Brain pericyte (primary cell): ENCODE results near the gene ARSG.
A peak's percentile ranks its signal among the peaks of the same experiment; 100 is the strongest.
"Not testable (repeated sequence)": the region's sequence is repeated elsewhere in the genome, so short reads cannot be mapped to it uniquely, and the experiment has no call there.

Experiments
- DNase-seq: peaks from one replicate; pipeline ENCODE4 v3.0.0-alpha.2; 2012; ENCODE audit warnings: low read depth, low spot score

Gene ARSG

DNA sequence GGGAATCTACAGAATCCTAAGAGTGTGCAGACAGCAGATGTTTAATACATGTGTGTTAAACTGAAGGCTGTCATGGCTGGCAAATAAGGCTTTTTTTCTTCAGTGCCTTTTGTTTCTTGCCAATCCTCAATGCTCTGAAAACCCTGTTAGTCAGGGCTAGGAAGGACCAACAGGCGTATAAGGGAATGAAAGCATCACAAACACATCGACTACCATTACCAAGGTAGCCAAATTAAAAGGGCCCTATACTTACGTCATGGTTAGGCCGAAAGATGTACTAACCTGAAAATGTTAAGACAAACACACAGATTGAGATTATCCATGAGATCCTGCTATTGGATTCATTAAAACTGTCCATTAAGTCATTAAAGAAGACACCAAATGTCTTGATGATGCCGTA lies 13.5 kb upstream of the ARSG start:
- no peak for DNase-seq

DNA sequence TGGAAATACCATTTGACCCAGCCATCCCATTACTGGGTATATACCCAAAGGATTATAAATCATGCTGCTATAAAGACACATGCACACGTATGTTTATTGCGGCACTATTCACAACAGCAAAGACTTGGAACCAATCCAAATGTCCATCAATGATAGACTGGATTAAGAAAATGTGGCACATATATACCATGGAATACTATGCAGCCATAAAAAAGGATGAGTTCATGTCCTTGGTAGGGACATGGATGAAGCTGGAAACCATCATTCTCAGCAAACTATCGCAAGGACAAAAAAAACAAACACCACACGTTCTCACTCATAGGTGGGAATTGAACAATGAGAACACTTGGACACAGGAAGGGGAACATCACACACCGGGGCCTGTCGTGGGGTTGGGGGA lies 9.3 kb upstream of the ARSG start:
- not testable (repeated sequence) for DNase-seq

DNA sequence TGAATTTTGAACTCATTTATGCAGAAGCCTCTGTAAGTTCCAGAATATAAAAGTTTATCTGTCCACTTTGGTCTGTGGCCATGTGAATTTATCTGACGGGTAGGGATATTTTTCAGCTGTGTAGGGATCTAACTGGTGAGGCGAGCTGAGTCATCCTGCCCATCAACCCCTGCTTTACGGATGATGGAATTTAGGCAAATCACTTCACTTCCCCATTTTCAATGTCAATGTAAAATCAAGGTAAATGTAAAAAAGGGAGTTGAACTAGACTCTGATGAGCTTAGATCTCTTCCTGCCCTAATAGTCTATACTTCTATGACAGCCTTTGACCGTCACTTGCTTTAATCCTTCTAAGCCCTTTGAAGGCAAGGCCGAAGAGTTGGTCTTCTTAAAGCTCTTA lies 2.9 kb upstream of the ARSG start:
- no peak for DNase-seq

DNA sequence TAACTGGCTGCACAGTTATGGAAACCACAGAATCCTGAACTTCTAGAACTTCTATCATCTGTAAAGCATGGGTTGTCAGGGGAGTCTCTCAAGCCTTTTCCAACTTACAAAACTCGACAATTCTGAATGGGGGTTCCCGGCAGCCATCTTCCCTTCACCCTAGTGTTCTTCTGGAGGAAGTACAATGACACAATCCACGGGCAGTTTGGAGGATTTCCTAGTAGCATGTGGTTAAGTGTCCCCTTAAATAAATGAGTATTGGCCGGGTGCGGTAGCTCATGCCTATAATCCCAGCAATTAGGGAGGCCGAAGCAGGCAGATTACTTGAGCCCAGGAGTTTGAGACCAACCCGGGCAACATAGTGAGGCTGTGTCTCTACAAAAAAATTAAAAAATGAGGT lies 2.5 kb upstream of the ARSG start:
- DNase-seq = no peak

DNA sequence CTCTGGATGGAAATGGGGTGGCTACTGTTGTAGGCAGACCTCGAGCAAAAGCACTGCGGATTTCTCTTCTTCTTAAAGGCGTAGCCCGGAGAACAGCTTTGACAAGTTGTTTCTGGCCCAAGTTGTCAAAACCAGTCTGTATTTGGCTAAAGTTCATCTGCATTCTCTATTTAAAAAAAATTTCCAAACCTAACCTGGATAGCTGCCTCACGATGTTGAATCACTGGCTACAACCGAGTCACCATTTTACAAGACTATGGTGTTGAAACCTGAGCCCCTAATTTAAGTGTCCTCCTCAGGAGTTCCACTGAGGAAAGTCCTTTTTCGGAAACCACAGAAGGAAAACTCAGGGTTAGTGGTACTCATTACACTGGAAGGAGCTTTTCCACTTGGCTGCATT lies 1.8 kb upstream of the ARSG start:
- no peak for DNase-seq

DNA sequence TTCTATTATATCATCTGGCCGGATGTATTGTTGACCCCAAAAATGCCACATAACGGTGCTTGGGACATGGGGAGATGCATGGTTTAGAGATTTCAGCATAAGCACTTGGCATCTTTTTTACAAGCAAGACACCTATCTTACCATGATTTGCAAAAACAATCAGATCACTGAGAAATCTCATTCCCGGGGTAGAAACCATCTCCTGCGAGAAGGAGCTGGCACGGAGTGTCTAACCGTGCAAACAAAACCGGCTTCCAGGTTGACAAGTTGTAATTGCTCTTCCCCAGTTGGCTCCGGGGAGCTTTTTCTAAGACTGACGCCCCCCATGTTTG lies 1.4 kb upstream of the ARSG start:
- DNase-seq = no peak

DNA sequence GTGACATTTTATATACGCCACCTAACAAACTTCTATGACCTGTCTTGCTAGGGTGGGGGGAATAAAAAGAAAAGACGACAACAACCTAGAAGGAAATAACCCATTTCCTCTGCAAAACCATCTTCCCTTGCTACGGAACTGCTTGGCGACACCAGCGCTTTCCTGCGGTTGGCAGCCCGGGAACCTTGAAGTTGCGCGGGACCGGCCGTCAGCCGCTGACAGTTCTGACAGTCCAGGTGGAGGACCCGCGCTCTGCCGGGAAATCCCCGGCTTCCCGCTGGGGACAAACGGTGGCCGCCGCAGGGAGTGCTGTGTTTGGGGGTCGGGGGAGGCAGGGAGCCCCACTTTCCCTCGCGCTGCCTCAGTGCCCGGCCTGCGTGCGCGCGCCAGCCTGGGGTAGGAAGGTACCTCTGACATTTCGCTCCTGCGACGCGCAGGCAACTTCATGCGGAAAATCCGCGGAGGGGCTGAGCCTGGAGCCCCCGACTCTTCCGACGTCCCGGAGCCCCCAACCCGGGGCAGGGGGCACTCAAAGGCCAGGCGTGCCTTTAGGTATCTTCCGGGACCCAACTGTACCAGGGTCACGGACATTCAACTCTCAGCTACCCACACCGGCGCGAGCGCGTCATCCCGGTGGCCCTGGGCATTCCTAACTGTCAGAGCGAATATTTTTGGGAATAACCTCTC lies 884 bp upstream of the ARSG start:
- DNase-seq = no peak

DNA sequence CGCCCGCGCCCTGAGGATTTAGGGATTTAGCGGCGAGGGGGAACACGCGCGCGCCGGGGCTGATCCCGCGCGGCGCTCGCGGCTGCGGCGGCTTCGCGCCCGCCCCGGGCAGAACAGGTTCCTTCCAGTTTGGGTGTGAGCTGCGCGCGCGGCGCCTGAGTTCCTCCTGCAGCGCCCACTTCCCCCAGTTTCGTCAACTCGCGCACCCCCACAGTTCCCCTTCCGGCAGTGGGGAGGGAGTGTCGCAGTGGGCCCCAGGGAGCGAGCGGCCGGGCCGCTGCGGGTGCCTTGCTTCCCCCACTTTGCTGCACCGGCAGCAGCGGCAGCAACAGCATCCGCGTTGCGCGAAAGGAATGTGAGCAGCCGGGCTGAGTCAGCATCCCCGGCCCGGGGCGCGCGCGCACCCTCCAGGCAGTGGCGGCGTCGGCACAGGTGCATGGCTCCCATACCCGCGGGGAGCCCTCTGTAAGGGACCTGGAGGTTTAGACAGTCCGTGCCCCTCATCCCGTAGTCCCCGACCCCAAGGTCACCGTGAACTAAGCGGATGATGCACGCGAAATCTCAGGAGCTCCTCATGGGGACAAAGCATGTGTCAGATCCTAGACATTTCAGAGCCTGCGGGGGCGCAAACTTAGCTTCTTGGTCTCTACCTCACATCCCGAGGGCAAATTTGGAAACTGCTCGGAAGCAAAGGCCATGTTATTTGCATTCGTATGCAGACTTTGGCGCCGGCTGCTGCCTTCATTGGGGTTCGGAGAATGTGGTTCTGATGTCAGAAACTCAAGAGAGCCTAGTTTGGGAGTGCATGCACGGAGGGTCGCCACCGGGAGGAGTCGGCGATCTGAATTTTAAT lies 767 bp downstream of the ARSG start:
- DNase-seq = no peak

DNA sequence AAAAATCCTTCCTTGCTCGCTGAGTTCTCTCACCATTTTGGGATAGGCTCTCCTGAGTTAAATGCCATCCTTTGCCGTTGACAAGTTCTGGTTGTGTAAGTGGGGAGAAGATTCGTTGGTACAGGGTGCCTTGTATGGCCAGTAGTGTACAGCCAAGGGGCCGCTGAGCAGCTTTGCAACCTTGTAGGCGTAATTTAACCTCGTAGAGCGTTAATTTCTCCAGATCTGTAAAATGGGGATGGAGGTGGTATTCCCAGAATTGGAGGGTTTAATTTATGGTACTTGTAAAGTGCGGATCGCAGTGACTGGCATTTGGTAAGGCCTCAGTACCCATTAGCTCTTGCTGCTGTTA lies 1.4 kb downstream of the ARSG start:
- no peak for DNase-seq

DNA sequence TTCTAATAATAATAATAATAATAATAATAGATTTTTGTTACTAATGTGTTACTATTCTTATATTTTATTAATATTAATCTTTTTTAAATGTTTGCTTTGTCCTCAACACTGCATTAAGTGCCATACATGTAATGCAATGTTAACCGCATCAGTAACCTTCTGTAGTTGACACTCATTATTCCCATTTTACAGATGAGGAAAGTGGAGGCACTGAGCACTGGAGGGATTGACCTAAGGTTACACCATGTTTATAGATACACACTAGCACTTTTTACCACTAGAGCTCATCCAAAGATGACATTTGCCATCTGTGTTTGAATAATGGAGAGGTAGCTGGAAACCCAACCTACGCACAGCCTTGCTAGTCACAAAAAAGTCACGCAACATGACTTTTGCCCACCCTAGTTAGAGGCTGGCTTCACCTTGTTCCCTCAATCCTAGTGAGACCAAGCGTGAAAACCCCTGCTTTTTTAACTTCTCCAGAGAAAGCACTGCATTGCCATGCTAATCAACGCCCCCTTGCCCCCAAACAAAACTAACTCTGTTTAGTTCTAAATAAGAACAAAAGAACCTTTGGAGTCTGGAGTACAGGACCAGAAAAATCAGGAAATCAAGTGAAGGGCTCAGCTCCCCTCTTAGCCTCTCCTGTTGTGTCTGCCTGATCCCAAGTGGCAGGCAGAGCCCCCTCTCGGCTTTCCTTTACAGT lies 2.3 kb downstream of the ARSG start:
- no peak for DNase-seq

DNA sequence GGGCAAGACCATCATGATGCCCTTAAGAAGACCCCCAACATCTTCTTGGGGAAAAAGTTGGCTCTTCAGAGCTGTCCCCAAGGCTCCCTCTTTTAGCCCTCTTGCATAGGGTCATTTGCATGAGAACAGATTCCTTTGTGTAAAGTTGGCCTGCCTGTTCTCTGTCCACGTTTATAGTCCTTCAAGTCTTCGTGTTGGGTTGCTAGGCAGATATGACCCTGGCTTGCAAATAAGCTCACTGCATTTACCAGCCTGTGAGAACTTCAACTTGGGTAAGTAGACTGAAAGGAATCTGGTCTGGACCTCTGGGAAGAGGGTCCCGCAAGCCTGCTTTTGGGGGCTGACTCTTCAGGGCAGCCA lies 2.9 kb downstream of the ARSG start:
- DNase-seq = no peak

DNA sequence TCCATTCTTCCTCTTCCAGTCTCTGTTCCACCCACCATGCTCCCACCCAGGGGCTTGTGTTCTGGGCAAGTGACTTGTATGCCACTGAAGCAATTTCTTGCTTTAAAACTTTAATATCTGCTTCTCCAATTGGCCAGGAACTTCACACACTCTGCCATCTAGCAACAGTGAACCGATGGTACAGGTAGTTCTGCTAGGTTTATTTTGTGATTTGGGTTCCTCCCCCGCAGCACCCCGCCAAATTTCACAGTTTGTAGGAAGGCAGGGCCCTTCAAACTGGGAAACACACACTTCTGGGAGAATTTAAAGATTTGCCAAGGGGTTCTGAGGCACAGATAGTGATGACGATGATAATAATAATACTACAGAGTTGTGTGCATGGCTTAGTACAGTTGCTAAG lies 3.3 kb downstream of the ARSG start:
- DNase-seq = no peak

DNA sequence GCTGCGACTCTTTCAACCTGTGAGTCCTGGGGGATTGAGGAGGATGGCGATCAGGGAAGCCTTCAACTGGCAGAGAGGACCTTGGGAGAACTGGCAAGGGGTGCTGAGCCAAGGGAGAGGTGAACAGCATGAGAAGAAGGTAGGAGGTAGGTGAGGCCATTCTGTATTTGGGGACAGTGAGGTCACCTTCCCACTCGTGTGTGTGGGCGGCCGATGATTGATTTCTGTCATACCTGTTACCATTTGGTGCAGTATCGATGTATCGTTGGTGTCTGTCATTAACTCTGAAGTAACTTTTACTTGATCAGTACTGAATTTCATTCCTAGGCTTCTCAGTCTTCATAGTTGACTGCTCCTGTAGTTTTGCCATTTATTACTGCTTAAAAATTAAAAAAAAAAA lies 3.8 kb downstream of the ARSG start:
- no peak for DNase-seq

DNA sequence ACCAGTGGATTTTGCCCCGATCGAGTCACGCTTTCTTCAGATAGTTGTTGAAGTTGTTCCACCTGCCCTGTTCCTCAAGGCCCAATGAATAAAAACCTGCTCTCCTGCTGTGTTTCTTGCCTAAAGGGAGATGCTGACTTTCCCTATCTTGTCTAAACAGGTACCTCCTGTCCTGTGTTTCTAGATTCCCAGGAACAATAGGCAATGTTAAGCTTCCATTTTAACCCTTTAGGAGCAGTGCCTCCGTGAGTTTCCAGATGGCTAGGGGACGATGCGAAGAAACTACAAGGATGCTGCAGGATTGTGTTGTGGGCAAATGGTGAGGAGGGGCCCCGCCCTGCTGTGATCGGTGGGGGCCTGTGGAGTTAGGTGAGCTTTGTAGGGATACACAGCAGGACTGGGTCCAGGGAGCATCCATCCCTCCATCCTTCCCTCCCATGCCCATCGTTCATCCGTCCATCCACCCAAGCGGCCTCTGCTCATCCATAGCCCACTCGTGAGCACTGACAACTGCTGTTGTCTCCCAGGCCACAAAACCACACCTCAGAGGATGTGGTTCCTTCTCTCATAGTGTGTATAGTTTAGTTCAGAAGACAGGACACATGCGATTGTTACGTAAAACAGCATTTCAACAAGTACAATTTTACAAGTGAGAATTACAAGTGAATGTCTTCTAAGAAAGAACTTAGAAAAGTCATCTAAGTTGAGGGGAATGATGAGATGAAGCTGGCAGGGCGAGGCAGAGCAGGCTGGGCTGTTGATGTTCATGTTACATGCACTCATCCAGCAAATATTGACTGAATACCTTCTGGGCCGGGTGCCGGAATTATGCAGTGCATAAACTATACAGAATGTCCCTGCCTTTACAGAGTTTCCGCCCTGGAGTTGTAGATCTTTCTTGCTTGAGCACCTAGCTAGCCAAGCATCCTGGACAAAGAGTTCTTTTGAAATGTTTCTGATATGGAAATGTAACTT lies 5.2 kb downstream of the ARSG start:
- no peak for DNase-seq

DNA sequence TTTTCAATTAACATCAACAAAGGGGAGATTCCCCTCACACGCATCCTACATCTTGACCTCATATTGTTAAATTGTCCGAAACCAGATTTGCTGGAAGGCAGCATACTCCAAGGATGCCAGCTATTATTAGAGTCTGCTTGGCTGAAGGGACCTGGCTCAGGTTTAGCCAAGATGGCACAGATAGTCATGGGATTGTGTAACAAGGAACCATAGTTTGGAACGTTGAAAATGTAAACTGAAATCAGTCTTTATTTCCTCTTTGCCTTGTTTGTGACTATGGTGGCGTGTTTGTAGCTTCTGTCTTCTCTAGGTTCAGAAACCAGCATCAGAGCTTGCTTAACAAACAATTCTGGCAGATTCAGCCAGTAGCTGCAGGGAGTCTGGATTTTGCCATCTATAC lies 5.9 kb downstream of the ARSG start:
- no peak for DNase-seq

DNA sequence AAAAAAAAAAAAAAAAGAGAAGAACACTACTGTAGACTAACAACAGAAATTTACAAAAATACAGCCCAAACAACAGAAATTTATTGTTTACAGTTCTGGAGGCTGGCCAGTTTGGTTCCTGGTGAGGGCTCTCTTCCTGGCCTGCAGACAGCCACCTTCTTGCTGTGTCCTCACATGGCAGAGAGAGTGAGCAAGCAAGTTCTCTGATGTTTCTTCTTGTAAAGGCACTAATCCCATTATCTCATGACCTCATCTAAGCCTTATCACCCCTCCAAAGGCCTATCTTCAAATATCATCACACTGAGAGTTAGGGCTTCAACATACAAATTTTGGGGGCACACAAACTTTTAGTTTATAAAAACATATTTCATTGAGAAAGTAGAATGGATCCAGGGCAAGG lies 7.3 kb downstream of the ARSG start:
- DNase-seq = no peak

DNA sequence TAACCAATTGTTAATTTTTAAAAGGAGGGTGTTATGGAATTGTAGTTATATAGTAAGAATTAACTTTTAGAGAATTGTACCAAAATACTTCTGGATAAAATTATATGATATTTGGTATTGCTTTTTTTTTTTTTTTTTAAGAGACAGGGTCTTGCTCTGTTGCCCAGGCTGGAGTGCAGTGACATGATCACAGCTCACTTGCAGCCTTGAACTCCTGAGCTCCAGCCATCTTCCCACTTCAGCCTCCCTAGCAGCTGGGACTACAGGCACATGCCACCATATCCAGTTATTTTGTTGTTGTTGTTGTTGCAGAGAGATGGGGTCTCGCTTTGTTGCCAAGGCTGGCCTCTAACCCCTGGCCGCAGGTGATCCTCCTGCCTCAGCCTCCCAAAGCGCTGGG lies 8.5 kb downstream of the ARSG start:
- DNase-seq = no peak

DNA sequence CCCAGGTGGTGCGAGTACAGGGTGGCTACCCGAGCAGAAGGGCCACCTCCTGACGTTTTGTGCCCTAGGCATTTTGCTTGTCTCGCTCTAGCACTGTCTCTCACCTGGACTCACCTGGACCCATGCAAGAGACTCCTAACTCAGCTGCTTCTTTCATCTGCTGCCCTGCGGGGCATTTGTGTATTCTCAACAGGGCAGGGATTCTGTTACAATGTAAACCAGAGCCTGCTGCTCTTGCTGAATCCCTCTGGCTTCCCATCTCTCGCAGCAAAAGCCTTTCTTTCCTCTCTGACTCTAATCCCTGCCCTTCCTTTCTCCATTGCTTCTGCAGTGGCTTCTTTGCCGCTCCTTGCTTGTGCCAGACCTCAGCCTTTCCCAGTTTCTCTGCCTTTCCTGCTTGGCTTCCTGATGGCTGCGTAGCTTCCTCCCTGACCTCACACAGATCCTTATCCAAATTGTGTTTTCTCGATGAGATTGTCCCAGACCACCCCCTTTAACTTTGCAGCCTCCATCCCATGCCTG lies 10.2 kb downstream of the ARSG start:
- peak; percentile 40 for DNase-seq

DNA sequence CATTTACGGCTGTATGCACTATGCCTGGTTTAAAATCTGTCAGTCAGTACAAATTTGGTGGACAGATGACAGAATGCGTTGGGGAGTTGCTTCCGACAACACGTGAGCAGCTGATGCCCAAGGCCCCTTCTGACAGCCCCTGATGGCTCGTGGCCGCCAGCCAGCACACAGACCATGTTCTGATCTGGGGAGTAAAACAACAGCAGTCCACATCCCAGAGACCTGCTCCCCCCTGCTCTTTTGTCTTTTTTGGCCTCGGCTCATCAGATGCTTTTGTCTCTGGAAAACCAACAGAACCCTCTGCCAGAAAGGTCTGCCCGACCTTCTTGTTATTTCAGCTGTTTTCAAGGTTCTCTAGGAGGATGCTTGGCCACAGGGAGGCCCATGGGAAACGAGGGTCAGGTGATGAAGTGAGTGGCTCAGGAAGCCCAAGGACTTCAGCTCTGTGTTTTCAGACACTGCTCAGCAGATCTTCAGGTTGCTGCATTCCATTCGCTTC lies 10.8 kb downstream of the ARSG start:
- peak; percentile 94 for DNase-seq

DNA sequence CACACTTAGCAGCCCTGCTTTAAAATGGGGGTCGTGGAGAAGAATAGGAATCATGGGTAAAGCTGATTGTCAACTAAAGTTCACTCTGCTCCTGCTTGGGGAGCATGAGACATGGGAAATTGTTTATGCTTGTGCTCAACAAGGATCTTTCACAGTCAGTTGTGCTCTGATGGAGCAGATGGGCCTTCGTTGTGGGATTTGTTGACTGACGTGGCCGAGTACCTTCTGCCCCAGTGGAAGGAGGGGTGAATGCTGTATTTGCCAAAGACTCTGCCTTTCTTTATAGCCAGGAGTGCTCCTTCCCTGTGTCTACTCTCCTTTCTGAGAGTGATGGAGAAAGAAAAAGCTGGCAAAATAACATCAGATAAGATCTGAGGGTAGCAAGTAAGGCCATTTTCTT lies 11.4 kb downstream of the ARSG start:
- DNase-seq = no peak

DNA sequence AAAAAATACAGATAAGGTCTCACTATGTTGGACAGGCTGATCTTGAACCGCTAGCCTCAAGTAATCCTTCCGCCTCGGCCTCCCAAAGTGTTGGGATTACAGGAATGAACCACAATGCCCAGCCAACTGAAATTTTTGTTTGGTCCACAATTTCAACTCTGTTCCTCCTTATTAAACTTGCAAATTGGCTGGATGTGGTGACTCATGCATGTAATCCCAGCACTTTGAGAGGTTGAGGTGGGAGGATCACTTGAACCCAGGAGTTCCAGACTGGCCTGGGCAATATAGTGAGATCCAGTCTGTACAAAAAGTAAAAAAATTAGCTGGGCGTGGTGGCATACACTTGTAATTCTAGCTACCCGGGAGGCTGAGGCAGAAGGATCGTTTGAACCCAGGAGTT lies 13.4 kb downstream of the ARSG start:
- DNase-seq = no peak
